K562 (cell line): ENCODE data around the gene FBXO28. TPM values are rescaled to one million over a fixed set of nuclear protein-coding genes. Genes with fewer than 3 reads are reported as not detected.
A peak's percentile ranks its signal among the peaks of the same experiment; 100 is the strongest.

ENCODE experiments used
- FOS ChIP-seq: IDR thresholded peaks from 3 replicates; pipeline ENCODE4 v1.6.1; 2011; ENCODE audit not compliant: insufficient read length; ENCODE audit errors: extremely low read depth
- FOXK1 ChIP-seq: sonication (generic); formaldehyde crosslinking; IDR thresholded peaks from 2 replicates; pipeline ENCODE4 v1.8.0; 2022; ENCODE audit warnings: missing genetic modification reagents, mild to moderate bottlenecking, borderline replicate concordance
- IRF1 ChIP-seq: sonication (generic); formaldehyde crosslinking; IDR thresholded peaks from 2 replicates; pipeline ENCODE4 v1.8.0; 2022; ENCODE audit warnings: missing genetic modification reagents, mild to moderate bottlenecking, borderline replicate concordance
- MTA2 ChIP-seq: fragments of 450-650 bp; IDR thresholded peaks from 2 replicates; pipeline ENCODE4 v1.6.1; 2016; ENCODE audit warnings: low read depth
- MYNN ChIP-seq, 2 experiments: sonication (generic); formaldehyde crosslinking in 1 of 2; IDR thresholded peaks; 2 replicates each; pipeline versions ENCODE4 v1.5.0 to v1.6.1; 2016 to 2020; ENCODE audit warnings: antibody characterized with exemption in 1 of 2, missing genetic modification reagents in 1 of 2
- PATZ1 ChIP-seq: fragments of 250-450 bp; sonication (Bioruptor Pico); IDR thresholded peaks from 2 replicates; pipeline ENCODE4 v1.5.0; 2020; ENCODE audit warnings: mild to moderate bottlenecking, borderline replicate concordance
- PHB ChIP-seq: fragments of 250-450 bp; sonication (Bioruptor Pico); IDR thresholded peaks from 2 replicates; pipeline ENCODE4 v1.5.0; 2021
- POLR3G ChIP-seq: IDR thresholded peaks from 2 replicates; pipeline ENCODE4 v1.6.1; 2011; ENCODE audit not compliant: insufficient read length, insufficient replicate concordance; ENCODE audit errors: extremely low read depth
- RBM22 ChIP-seq: fragments of 200-400 bp; formaldehyde crosslinking; IDR thresholded peaks from 2 replicates; pipeline ENCODE4 v1.6.1; 2018; ENCODE audit warnings: low read length, low read depth; ENCODE audit not compliant: poor library complexity, severe bottlenecking
- ZBTB11 ChIP-seq, 3 experiments: fragments of 200-800 bp in 1 of 3; fragments of 250-450 bp in 1 of 3; fragments of 450-650 bp in 1 of 3; sonication (Bioruptor Pico) in 1 of 3; sonication (Bioruptor generic) in 1 of 3; formaldehyde crosslinking in 1 of 3; IDR thresholded peaks; 2 replicates each; pipeline versions ENCODE4 v1.6.1 to v1.8.0; 2016 to 2022; ENCODE audit warnings: mild to moderate bottlenecking in 2 of 3, missing genetic modification characterization in 2 of 3, missing compliant biosample characterization in 1 of 3, moderate library complexity in 1 of 3
- ZHX1 ChIP-seq: fragments of 150-350 bp; conservative IDR thresholded peaks from 2 replicates; pipeline ENCODE4 v1.6.1; 2014; ENCODE audit warnings: low read length
- ZNF518B ChIP-seq: fragments of 250-450 bp; sonication (Bioruptor Pico); IDR thresholded peaks from 2 replicates; pipeline ENCODE4 v1.5.0; 2021; ENCODE audit warnings: mild to moderate bottlenecking, moderate library complexity
- polyA plus RNA-seq, 8 experiments: library from polyadenylated mRNA; depleted of rRNA in 4 of 8; stranded (reverse) in 5 of 8; unstranded in 3 of 8; fragments of >200 nt; fragmentation: Nextera tagmentation in 2 of 8; fragmentation: Illumina TruSeq in 1 of 8; extraction: Ambion mirVana in 2 of 8; extraction: Trizol in 1 of 8; gene quantifications; 2 replicates each; pipeline versions ENCODE4 v1.2.1 to v1.2.3, GENCODE V29; 2011 to 2014; ENCODE audit warnings: inconsistent platforms in 1 of 8, missing spikeins in 1 of 8
- total RNA-seq, 7 experiments: library from RNA; depleted of rRNA in 6 of 7; stranded (reverse); fragments of >200 nt in 6 of 7; fragmentation: Illumina TruSeq in 2 of 7; extraction: Trizol in 2 of 7; gene quantifications; 2 replicates each; pipeline versions ENCODE4 v1.2.1 to v1.2.3, GENCODE V29; 2011 to 2021; ENCODE audit warnings: low replicate concordance in 1 of 7

FBXO28 gene
- total and polyA plus RNA-seq, 9 of the 15 experiments (the other 6 are each of a cell fraction or from before 2014, with no cell fraction given) = 4.1 to 34.8 (median 25.3) TPM

GRCh38 chr1:224116131-224116530 lies 2.2 kb downstream of the FBXO28 start (continued):
- TF ChIP-seq ZNF518B (CRISPR knock-in tag) (no peak), ZHX1 (no peak), FOXK1 (CRISPR knock-in tag) (no peak), IRF1 (no peak), MTA2 (0 out of 2 replicates have a peak, but pooled peaks have one; percentile 1), PATZ1 (no peak), ZBTB11 (CRISPR knock-in tag; IDR thresholded peaks at IDR 0.05) (no peak), POLR3G (no peak), RBM22 (no peak), MYNN (IDR thresholded peaks at IDR 0.05) (no peak), MYNN (CRISPR knock-in tag; IDR thresholded peaks at IDR 0.05) (no peak), FOS (no peak), PHB (no peak)
